ENCODE data around the gene S100A4.
"Not testable (repeated sequence)": the region's sequence is repeated elsewhere in the genome, so short reads cannot be mapped to it uniquely, and the experiment has no call there.

Gene S100A4

GRCh38 chr1:153545067-153546055 lies at the start of gene S100A4:
Gene S100A4 (minus strand): TSS chr1:153545806. CDS start chr1:153544794, 1,012 bp downstream.
- peak; percentile 74 to 99 (median 81) for DNase-seq

- peak in 1 of 3 experiments; percentile 35 for DNase-seq
Observed at GRCh38 chr1:153592748-153593147, 47.1 kb upstream of the S100A4 start.

DNA sequence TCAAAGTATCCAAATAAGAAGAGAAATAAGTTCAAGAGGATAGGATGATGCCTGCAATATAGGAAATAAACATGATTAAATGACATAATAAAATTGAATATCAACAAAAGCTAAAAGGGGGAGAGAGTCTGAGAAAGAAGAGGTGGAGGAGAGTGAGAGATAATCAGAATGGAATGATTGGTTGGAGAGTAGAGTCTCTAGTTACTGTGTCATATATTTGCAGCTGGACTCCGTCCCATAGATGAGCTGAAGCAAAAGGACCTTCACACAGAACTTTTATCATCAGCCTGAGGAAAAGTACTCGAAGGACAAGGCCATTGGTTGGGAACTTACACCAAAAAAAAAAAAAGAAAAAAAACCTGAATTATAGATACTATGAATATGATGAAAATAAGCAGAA lies 42.9 kb upstream of the S100A4 start:
- DNase-seq, result no peak

DNA sequence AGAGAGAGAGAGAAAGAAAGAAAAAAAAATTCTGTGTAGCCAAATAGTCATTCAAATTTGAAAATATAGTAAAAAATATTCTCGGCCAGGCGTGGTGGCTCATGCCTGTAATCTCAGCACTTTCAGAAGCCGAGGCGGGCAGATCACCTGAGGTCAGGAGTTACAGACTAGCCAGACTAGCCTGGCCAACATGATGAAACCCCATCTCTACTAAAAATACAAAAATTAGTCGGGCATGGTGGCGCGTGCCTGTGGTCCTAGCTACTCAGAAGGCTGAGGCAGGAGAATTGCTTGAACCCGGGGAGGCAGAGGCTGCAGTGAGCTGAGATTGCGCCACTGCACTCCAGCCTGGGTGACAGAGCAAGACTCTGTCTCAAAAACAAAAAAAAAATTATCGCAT lies 42.4 kb upstream of the S100A4 start:
- not testable (repeated sequence) for DNase-seq

GRCh38 chr1:153587314-153587713 lies 41.7 kb upstream of the S100A4 start:
- no peak for DNase-seq

GRCh38 chr1:153586347-153586746 lies 40.7 kb upstream of the S100A4 start:
- no peak for DNase-seq

GRCh38 chr1:153585006-153585405 lies 39.4 kb upstream of the S100A4 start:
- DNase-seq, result no peak

GRCh38 chr1:153583976-153584375 lies 38.4 kb upstream of the S100A4 start:
- DNase-seq, result no peak

- DNase-seq, result not testable (repeated sequence)
Observed at GRCh38 chr1:153583514-153583913, 37.9 kb upstream of the S100A4 start.

GRCh38 chr1:153582836-153583235 lies 37.2 kb upstream of the S100A4 start:
- DNase-seq, result not testable (repeated sequence)

DNA sequence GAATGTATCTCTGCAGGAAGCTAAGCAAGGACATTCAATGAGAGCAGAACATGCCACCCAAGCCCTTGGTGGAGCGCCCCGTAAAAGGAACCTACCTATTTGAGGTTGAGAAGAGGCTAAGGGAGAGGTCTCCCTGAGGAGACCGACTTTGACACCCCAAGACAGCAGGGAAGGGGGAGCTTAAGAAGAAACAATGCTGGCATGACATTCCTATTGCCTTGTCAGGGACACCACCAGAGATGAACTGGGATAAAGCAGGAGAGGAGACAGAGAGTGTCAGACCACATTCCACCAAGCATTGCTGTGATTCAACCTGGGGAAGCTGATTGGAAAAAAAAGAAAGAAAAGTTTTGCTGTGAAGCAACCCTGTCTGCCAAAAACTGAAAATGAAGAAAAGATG lies 33.3 kb upstream of the S100A4 start:
- DNase-seq, result no peak

- DNase-seq, result no peak
Observed at GRCh38 chr1:153578490-153578889, 32.9 kb upstream of the S100A4 start.

DNA sequence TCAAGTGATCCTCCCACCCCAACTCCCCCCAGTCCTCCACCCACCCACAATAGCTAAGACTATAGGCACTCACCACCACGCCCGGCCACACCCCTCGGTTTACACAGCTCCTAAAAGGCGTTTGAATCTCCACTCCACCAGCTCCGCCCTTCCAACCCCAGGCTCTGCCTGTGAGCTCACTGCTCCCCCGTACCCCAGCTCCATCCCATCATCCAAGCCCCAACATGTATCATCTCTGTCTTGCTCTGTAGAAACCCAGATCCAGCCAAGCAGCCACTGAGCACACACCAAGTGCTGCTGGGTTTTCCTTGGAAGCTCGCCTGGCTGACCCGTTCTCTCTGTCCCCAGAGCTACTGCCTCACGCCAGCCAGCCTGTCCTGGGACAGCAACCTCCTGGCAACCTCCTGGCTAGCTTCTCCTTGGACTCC lies 32.0 kb upstream of the S100A4 start:
- no peak for DNase-seq

GRCh38 chr1:153577138-153577537 lies 31.5 kb upstream of the S100A4 start:
- DNase-seq, result no peak

- DNase-seq, result peak in 1 of 3 experiments; percentile 52
Observed at GRCh38 chr1:153575497-153575896, 29.9 kb upstream of the S100A4 start.

DNA sequence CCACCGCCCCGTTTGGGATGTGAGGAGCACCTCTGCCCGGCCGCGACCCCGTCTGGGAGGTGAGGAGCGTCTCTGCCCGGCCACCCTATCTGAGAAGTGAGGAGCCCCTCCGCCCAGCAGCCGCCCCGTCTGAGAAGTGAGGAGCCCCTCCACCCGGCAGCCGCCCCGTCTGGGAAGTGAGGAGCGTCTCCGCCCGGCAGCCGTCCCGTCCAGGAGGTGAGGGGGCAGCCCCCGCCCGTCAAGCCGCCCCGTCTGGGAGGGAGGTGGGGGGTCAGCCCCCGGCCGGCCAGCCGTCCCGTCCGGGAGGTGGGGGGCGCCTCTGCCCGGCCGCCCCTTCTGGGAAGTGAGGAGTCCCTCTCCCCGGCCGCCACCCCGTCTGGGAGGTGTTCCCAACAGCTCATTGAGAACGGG lies 29.5 kb upstream of the S100A4 start:
- DNase-seq, result not testable (repeated sequence)

GRCh38 chr1:153573351-153573750 lies 27.7 kb upstream of the S100A4 start:
- DNase-seq, result peak in 1 of 3 experiments; percentile 52

DNA sequence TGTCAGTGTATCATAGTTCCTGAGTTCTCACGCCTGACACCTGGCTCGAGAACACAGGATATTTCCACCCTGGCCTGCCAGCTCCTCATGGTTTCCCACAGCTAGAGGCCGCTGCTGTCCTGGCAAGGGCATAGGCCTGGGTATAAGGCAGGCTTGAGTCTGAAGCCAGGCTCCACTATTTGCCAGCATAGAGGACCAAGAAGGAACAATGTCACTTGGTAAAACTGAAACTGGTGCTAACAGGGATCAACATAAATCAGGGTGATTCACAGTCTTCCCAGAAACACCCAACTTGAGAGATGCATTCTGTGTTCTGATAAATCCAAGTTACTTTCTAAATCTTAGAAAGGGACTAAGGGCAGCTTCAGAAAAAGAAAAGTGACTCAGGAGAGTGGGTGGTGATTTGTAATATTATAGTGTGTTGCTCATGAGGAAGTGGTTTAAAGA lies 27.0 kb upstream of the S100A4 start:
- peak; percentile 57 to 76 (median 70) for DNase-seq

DNA sequence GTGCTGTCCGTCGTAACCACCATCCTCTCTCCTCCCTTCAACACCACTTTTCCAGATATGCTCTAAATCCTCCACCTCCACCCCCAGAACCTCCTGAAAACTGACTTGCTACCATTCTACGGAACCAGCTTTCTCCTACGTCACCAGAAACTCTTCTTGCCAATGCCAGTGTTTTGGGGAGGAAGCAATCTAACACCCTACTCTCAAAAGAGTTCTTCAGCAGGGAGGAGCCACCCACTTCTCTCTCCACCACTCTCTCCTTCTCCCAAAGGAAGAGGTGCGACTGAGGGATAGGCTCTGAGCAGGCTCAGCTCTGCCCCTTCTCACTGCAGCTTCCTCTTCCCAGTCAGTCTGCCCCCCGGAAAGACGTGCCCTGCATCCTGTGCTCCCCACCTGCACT lies 26.1 kb upstream of the S100A4 start:
- no peak for DNase-seq

GRCh38 chr1:153570874-153571273 lies 25.3 kb upstream of the S100A4 start:
- peak in 1 of 3 experiments; percentile 16 for DNase-seq

DNA sequence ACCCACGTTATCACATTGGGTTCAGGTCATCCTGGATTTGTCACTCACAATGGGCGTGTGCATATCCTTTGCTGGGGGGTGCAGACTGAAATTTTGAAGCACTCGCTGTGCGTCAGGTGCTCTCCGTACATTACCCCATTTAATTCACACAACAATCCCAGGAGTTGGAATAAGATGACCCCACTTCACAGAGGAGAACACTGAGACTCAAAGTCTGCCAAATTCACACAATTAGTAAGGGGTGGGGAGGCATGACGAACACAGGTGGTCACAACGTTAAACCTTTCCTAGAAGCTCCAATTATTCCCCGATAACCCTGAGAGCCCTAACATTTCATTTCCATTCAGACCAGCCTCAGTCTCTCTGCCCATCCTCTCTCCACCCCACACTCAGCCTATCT lies 23.9 kb upstream of the S100A4 start:
- no peak for DNase-seq

DNA sequence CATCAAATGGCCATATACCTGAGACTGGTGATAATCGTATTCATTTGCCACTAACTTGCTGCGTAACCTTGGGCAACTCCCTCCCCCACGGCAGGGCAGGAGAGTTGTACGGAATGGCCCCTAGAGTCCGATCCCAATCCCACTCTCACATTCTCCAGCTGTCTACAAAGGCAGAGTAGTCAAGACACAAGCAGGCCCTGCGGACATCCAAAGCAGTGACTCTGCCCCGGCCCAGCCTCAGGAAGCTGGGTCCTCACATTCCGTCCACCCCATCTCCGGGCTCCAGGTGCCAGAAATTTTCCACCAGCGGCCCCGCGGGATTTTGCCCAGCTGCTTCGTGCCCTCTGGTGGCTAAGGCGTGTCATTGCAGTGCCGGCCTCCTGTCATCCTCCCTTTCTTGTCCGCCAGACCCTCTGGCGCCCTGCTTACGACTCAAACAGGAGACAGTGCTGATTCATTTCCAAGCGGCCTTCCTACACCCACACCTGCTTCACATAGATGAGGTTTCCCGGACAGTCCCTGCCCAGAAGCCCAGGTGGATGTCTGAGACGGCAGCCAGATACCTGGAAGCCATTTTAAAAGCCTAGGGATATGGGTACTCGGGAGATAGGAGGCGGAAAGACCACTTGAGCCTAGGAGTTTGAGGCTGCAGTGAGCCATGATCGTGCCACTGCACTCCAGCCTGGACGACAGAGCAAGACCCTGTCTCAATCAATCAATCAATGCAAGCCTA lies 22.9 kb upstream of the S100A4 start:
- DNase-seq, result peak; percentile 82 to 99 (median 92)

- peak in 2 of 3 experiments; percentile 25 to 46 for DNase-seq
Observed at GRCh38 chr1:153567621-153568366, 22.2 kb upstream of the S100A4 start.
